Tibial nerve (tissue), 3 donors: ENCODE data around the gene SNCA.

Experiments used
- POLR2A ChIP-seq, 2 donors: fragments of 450-650 bp; IDR thresholded peaks; one replicate each; pipeline ENCODE4 v1.6.1; 2017; ENCODE audit warnings: antibody characterized with exemption in 2 of 2, mild to moderate bottlenecking in 2 of 2, moderate library complexity in 2 of 2
- TF ChIP-seq, protein P1 (sequence below), 5 experiments: fragments of 200-600 bp in 3 of 5; fragments of 450-650 bp in 2 of 5; sonication (generic) in 3 of 5; IDR thresholded peaks; one replicate each; pipeline ENCODE4 v1.5.1; 2016 to 2019; ENCODE audit warnings: antibody characterized with exemption in 5 of 5, mild to moderate bottlenecking in 3 of 5, moderate library complexity in 2 of 5

DNA sequence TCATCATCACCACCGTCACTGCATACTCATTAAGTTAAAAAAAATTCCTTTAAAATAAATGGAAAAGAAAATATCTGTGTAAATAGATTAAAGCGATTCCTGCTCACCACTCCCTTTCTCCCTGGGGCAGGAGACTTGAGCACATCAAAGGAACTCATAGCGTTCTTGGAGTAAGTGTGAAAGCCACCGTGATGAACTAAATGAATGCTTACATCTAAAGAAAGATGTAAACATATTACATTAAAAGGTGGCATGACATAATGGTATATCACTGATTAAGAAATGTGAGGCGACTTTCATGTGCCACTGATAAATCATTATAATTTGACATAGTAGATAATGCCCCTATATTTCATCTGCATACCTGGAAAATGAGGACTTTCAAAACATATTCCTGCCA is 92.0 kb downstream of the SNCA start:
- TF ChIP-seq, protein P1, sequence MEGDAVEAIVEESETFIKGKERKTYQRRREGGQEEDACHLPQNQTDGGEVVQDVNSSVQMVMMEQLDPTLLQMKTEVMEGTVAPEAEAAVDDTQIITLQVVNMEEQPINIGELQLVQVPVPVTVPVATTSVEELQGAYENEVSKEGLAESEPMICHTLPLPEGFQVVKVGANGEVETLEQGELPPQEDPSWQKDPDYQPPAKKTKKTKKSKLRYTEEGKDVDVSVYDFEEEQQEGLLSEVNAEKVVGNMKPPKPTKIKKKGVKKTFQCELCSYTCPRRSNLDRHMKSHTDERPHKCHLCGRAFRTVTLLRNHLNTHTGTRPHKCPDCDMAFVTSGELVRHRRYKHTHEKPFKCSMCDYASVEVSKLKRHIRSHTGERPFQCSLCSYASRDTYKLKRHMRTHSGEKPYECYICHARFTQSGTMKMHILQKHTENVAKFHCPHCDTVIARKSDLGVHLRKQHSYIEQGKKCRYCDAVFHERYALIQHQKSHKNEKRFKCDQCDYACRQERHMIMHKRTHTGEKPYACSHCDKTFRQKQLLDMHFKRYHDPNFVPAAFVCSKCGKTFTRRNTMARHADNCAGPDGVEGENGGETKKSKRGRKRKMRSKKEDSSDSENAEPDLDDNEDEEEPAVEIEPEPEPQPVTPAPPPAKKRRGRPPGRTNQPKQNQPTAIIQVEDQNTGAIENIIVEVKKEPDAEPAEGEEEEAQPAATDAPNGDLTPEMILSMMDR (IDR thresholded peaks at IDR 0.05) = no peak
- no peak for TF ChIP-seq POLR2A (IDR thresholded peaks at IDR 0.05)
